HepG2 (cell line): ENCODE measurements around the gene STMN3. TPM values are rescaled to one million over a fixed set of nuclear protein-coding genes. Genes with fewer than 3 reads are reported as not detected.

ENCODE experiments used
- ETV5 ChIP-seq: IDR thresholded peaks from 2 replicates; pipeline ENCODE4 v1.6.1; 2018; ENCODE audit warnings: missing biosample characterization, missing genetic modification reagents, inconsistent platforms, borderline replicate concordance
- FLYWCH1 ChIP-seq: sonication (generic); formaldehyde crosslinking; IDR thresholded peaks from 2 replicates; pipeline ENCODE4 v1.8.1; 2023; ENCODE audit warnings: mild to moderate bottlenecking, missing genetic modification reagents
- FOSL1 ChIP-seq: sonication (generic); formaldehyde crosslinking; IDR thresholded peaks from 2 replicates; pipeline ENCODE4 v1.9.0; 2021; ENCODE audit warnings: missing genetic modification reagents, borderline replicate concordance
- FOSL2 ChIP-seq: sonication (generic); formaldehyde crosslinking; IDR thresholded peaks from 2 replicates; pipeline ENCODE4 v1.4.0; 2020; ENCODE audit warnings: missing genetic modification reagents
- HNRNPLL ChIP-seq: fragments of 200-400 bp; formaldehyde crosslinking; IDR thresholded peaks from 2 replicates; pipeline ENCODE4 v1.6.1; 2017; ENCODE audit warnings: mild to moderate bottlenecking, low read depth, low read length; ENCODE audit not compliant: poor library complexity, severe bottlenecking
- HOXA3 ChIP-seq: sonication (generic); formaldehyde crosslinking; IDR thresholded peaks from 2 replicates; pipeline ENCODE4 v1.5.0; 2020; ENCODE audit warnings: missing genetic modification reagents
- JARID2 ChIP-seq: sonication (generic); formaldehyde crosslinking; IDR thresholded peaks from 2 replicates; pipeline ENCODE4 v1.8.1; 2023; ENCODE audit warnings: missing genetic modification reagents, inconsistent platforms; ENCODE audit not compliant: insufficient replicate concordance
- KDM4B ChIP-seq: sonication (generic); formaldehyde crosslinking; IDR thresholded peaks from 2 replicates; pipeline ENCODE4 v1.4.0; 2020; ENCODE audit warnings: missing genetic modification reagents
- LCORL ChIP-seq, 2 experiments: fragments of 450-650 bp in 1 of 2; sonication (generic) in 1 of 2; formaldehyde crosslinking in 1 of 2; IDR thresholded peaks; 2 replicates each; pipeline versions ENCODE4 v1.5.0 to v1.6.1; 2017 to 2020; ENCODE audit warnings: antibody characterized with exemption in 1 of 2, missing genetic modification reagents in 1 of 2
- MAFG ChIP-seq: sonication (generic); formaldehyde crosslinking; IDR thresholded peaks from 2 replicates; pipeline ENCODE4 v1.5.1; 2020; ENCODE audit warnings: mild to moderate bottlenecking, missing genetic modification reagents
- MED1 ChIP-seq: sonication (generic); formaldehyde crosslinking; IDR thresholded peaks from 2 replicates; pipeline ENCODE4 v1.4.0; 2020; ENCODE audit warnings: missing genetic modification reagents
- MED8 ChIP-seq: sonication (generic); formaldehyde crosslinking; IDR thresholded peaks from 2 replicates; pipeline ENCODE4 v1.8.1; 2023; ENCODE audit warnings: mild to moderate bottlenecking, missing genetic modification reagents; ENCODE audit not compliant: insufficient replicate concordance
- MLX ChIP-seq: IDR thresholded peaks from 2 replicates; pipeline ENCODE4 v1.6.1; 2016
- NR2F1 ChIP-seq, 2 experiments: fragments of 450-650 bp in 1 of 2; formaldehyde crosslinking in 1 of 2; IDR thresholded peaks; 2 replicates each; pipeline versions ENCODE4 v1.5.0 to v1.6.1; 2016 to 2020; ENCODE audit warnings: mild to moderate bottlenecking in 1 of 2, missing compliant biosample characterization in 1 of 2, missing genetic modification reagents in 1 of 2, moderate library complexity in 1 of 2
- SALL2 ChIP-seq: sonication (generic); formaldehyde crosslinking; IDR thresholded peaks from 2 replicates; pipeline ENCODE4 v1.8.1; 2023; ENCODE audit warnings: mild to moderate bottlenecking, missing genetic modification reagents, inconsistent platforms
- SMARCC2 ChIP-seq: fragments of 450-650 bp; IDR thresholded peaks from 2 replicates; pipeline ENCODE4 v1.6.1; 2017; ENCODE audit warnings: antibody characterized with exemption, mild to moderate bottlenecking
- TCF7 ChIP-seq: sonication (generic); IDR thresholded peaks from 2 replicates; pipeline ENCODE4 v1.6.1; 2016; ENCODE audit warnings: antibody characterized with exemption, low read depth
- WIZ ChIP-seq: sonication (generic); formaldehyde crosslinking; IDR thresholded peaks from 2 replicates; pipeline ENCODE4 v1.5.1; 2020; ENCODE audit warnings: mild to moderate bottlenecking, missing genetic modification reagents
- ZBTB7A ChIP-seq: sonication (generic); formaldehyde crosslinking; IDR thresholded peaks from 2 replicates; pipeline ENCODE4 v1.8.0; 2022; ENCODE audit warnings: mild to moderate bottlenecking, missing genetic modification reagents
- ZFP90 ChIP-seq: sonication (generic); formaldehyde crosslinking; IDR thresholded peaks from 2 replicates; pipeline ENCODE4 v1.8.0; 2022; ENCODE audit warnings: missing genetic modification reagents, mild to moderate bottlenecking, inconsistent platforms, borderline replicate concordance
- ZNF138 ChIP-seq: sonication (generic); formaldehyde crosslinking; IDR thresholded peaks from 2 replicates; pipeline ENCODE4 v1.5.0; 2020; ENCODE audit warnings: mild to moderate bottlenecking, low read depth, missing genetic modification reagents
- ZNF205 ChIP-seq: IDR thresholded peaks from 2 replicates; pipeline ENCODE4 v1.6.1; 2018; ENCODE audit warnings: missing biosample characterization, missing genetic modification reagents
- ZNF260 ChIP-seq: sonication (generic); formaldehyde crosslinking; IDR thresholded peaks from 2 replicates; pipeline ENCODE4 v1.4.0; 2020; ENCODE audit warnings: missing genetic modification reagents, low read depth, mild to moderate bottlenecking, borderline replicate concordance
- ZNF737 ChIP-seq: sonication (generic); formaldehyde crosslinking; IDR thresholded peaks from 2 replicates; pipeline ENCODE4 v1.5.0; 2020; ENCODE audit warnings: missing genetic modification reagents, mild to moderate bottlenecking, borderline replicate concordance
- polyA plus RNA-seq, 8 experiments: library from polyadenylated mRNA; depleted of rRNA in 3 of 8; stranded (reverse) in 7 of 8; unstranded in 1 of 8; fragments of >200 nt; fragmentation: Illumina TruSeq in 4 of 8; extraction: Trizol in 4 of 8; gene quantifications; 2 replicates each; pipeline versions ENCODE4 v1.2.1 to v1.2.3, GENCODE V29; 2011 to 2016; ENCODE audit warnings: low read depth in 4 of 8, missing spikeins in 1 of 8, mixed read lengths in 1 of 8; ENCODE audit not compliant: insufficient read depth in 1 of 8
- total RNA-seq, 5 experiments: library from RNA; depleted of rRNA; stranded (reverse); fragments of >200 nt; fragmentation: Illumina TruSeq; extraction: Trizol; gene quantifications; 2 replicates each; pipeline ENCODE4 v1.2.3, GENCODE V29; 2016; ENCODE audit warnings: low read depth in 1 of 5
- TF ChIP-seq, protein P1 (sequence below): IDR thresholded peaks from 2 replicates; pipeline ENCODE4 v1.6.1; 2016; ENCODE audit warnings: missing compliant biosample characterization, missing genetic modification reagents, borderline replicate concordance
- TF ChIP-seq, protein P2 (sequence below): sonication (generic); formaldehyde crosslinking; IDR thresholded peaks from 2 replicates; pipeline ENCODE4 v1.4.0; 2020; ENCODE audit warnings: missing genetic modification reagents
- TF ChIP-seq, protein P3 (sequence below): IDR thresholded peaks from 2 replicates; pipeline ENCODE4 v1.6.1; 2016; ENCODE audit warnings: mild to moderate bottlenecking, missing biosample characterization, missing genetic modification reagents

Gene STMN3
- total and polyA plus RNA-seq, 2 of the 13 experiments (the other 11 are each of a cell fraction or from before 2014, with no cell fraction given): 21.0 to 48.3 TPM

- TF ChIP-seq JARID2 (CRISPR knock-in tag) (peak; percentile 56), HNRNPLL (peak; percentile 43), ZNF260 (peak; percentile 47; the same call in 1 of the 2 replicates), SMARCC2 (no peak), KDM4B (no peak), FLYWCH1 (CRISPR knock-in tag) (no peak), TCF7 (no peak), ZBTB7A (CRISPR knock-in tag) (peak; percentile 15; the same call in 1 of the 2 replicates), FOSL2 (CRISPR knock-in tag) (peak; percentile 24; the same call in 1 of the 2 replicates), HOXA3 (CRISPR knock-in tag) (peak; percentile 63; the same call in 1 of the 2 replicates), MED8 (peak; percentile 65), ETV5 (CRISPR knock-in tag) (no peak), ZNF205 (CRISPR knock-in tag) (peak; percentile 20; the same call in 1 of the 2 replicates), FOSL1 (CRISPR knock-in tag) (0 out of 2 replicates have a peak, but pooled peaks have one; percentile 6), SALL2 (CRISPR knock-in tag) (peak; percentile 69; the same call in 1 of the 2 replicates), MAFG (CRISPR knock-in tag) (0 out of 2 replicates have a peak, but pooled peaks have one; percentile 22), WIZ (CRISPR knock-in tag) (peak; percentile 76), NR2F1 (CRISPR knock-in tag; IDR thresholded peaks at IDR 0.05) (no peak), ZFP90 (CRISPR knock-in tag) (0 out of 2 replicates have a peak, but pooled peaks have one; percentile 64), LCORL (IDR thresholded peaks at IDR 0.05) (no peak), LCORL (CRISPR knock-in tag; IDR thresholded peaks at IDR 0.05) (0 out of 2 replicates have a peak, but pooled peaks have one; percentile 53), ZNF138 (CRISPR knock-in tag) (0 out of 2 replicates have a peak, but pooled peaks have one; percentile 66), ZNF737 (CRISPR knock-in tag) (peak; percentile 24; the same call in 1 of the 2 replicates), MED1 (CRISPR knock-in tag) (0 out of 2 replicates have a peak, but pooled peaks have one; percentile 38), MLX (peak; percentile 91)
- TF ChIP-seq, protein P1, sequence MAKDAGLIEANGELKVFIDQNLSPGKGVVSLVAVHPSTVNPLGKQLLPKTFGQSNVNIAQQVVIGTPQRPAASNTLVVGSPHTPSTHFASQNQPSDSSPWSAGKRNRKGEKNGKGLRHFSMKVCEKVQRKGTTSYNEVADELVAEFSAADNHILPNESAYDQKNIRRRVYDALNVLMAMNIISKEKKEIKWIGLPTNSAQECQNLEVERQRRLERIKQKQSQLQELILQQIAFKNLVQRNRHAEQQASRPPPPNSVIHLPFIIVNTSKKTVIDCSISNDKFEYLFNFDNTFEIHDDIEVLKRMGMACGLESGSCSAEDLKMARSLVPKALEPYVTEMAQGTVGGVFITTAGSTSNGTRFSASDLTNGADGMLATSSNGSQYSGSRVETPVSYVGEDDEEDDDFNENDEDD (CRISPR knock-in tag): no peak
- TF ChIP-seq, protein P2, sequence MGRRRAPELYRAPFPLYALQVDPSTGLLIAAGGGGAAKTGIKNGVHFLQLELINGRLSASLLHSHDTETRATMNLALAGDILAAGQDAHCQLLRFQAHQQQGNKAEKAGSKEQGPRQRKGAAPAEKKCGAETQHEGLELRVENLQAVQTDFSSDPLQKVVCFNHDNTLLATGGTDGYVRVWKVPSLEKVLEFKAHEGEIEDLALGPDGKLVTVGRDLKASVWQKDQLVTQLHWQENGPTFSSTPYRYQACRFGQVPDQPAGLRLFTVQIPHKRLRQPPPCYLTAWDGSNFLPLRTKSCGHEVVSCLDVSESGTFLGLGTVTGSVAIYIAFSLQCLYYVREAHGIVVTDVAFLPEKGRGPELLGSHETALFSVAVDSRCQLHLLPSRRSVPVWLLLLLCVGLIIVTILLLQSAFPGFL (CRISPR knock-in tag): no peak
- TF ChIP-seq, protein P3, sequence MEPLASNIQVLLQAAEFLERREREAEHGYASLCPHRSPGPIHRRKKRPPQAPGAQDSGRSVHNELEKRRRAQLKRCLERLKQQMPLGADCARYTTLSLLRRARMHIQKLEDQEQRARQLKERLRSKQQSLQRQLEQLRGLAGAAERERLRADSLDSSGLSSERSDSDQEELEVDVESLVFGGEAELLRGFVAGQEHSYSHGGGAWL: peak; percentile 47; the same call in 1 of the 2 replicates
These were observed 43.6 kb upstream of the STMN3 start, which contains the start of gene TNFRSF6B (continued) for GRCh38 chr20:63696628-63697356.
